ENCODE data around the gene C5orf22. TPM values are rescaled to one million over a fixed set of nuclear protein-coding genes. Genes with fewer than 3 reads are reported as not detected.
"Not testable (repeated sequence)": the region's sequence is repeated elsewhere in the genome, so short reads cannot be mapped to it uniquely, and the experiment has no call there.

C5orf22 gene
- total RNA-seq, 1 donor from 2014 or later = 30.4 TPM

- intact Hi-C loops (cut with micrococcal nuclease) = no loop called here
Observed at GRCh38 chr5:31551878-31552277, 19.8 kb downstream of the C5orf22 start.

- intact Hi-C loops (cut with micrococcal nuclease) = no loop called here
Observed at GRCh38 chr5:31553863-31554262, 21.8 kb downstream of the C5orf22 start.

GRCh38 chr5:31554552-31554951 is 22.5 kb downstream of the C5orf22 start:
- intact Hi-C loops (cut with micrococcal nuclease) = no loop called here

GRCh38 chr5:31556461-31556860 is 24.4 kb downstream of the C5orf22 start:
- intact Hi-C loops (cut with micrococcal nuclease) = no loop called here

- intact Hi-C loops (cut with micrococcal nuclease) = no loop called here
Observed at GRCh38 chr5:31559942-31560341, 27.8 kb downstream of the C5orf22 start.

- intact Hi-C loops (cut with micrococcal nuclease) = no loop called here
Observed at GRCh38 chr5:31561946-31562345, 29.8 kb downstream of the C5orf22 start.

- intact Hi-C loops (cut with micrococcal nuclease) = no loop called here
Observed at GRCh38 chr5:31563216-31563615, 31.1 kb downstream of the C5orf22 start.

- intact Hi-C loops (cut with micrococcal nuclease) = not testable (repeated sequence)
Observed at GRCh38 chr5:31566362-31566761, 34.3 kb downstream of the C5orf22 start.

- intact Hi-C loops (cut with micrococcal nuclease) = no loop called here
Observed at GRCh38 chr5:31568302-31568835, 36.3 kb downstream of the C5orf22 start.

- intact Hi-C loops (cut with micrococcal nuclease) = no loop called here
Observed at GRCh38 chr5:31569068-31569467, 37.0 kb downstream of the C5orf22 start.

- intact Hi-C loops (cut with micrococcal nuclease) = no loop called here
Observed at GRCh38 chr5:31573494-31574142, 41.5 kb downstream of the C5orf22 start.

- intact Hi-C loops (cut with micrococcal nuclease) = no loop called here
Observed at GRCh38 chr5:31574772-31575171, 42.7 kb downstream of the C5orf22 start.

- intact Hi-C loops (cut with micrococcal nuclease) = no loop called here
Observed at GRCh38 chr5:31577438-31577837, 45.3 kb downstream of the C5orf22 start.

GRCh38 chr5:31579558-31579957 is 47.5 kb downstream of the C5orf22 start:
- intact Hi-C loops (cut with micrococcal nuclease) = no loop called here

GRCh38 chr5:31581498-31582099 is 49.5 kb downstream of the C5orf22 start:
- intact Hi-C loops (cut with micrococcal nuclease) = loop anchor here (1.0 to 5.0 kb wide), 3 partner anchors 226 to 512 kb away; no protein-coding TSS in a partner anchor

- intact Hi-C loops (cut with micrococcal nuclease) = loop anchor here (5.0 kb wide), 1 partner anchor 224 kb away; no protein-coding TSS in a partner anchor
Observed at GRCh38 chr5:31583129-31583528, 51.0 kb downstream of the C5orf22 start.

- intact Hi-C loops (cut with micrococcal nuclease) = no loop called here
Observed at GRCh38 chr5:31585166-31585894, 53.2 kb downstream of the C5orf22 start.

GRCh38 chr5:31585895-31586270 is 53.8 kb downstream of the C5orf22 start:
- intact Hi-C loops (cut with micrococcal nuclease) = no loop called here

- intact Hi-C loops (cut with micrococcal nuclease) = no loop called here
Observed at GRCh38 chr5:31587546-31587945, 55.4 kb downstream of the C5orf22 start.

GRCh38 chr5:31593665-31594064 is 61.6 kb downstream of the C5orf22 start:
- intact Hi-C loops (cut with micrococcal nuclease) = no loop called here

- intact Hi-C loops (cut with micrococcal nuclease) = no loop called here
Observed at GRCh38 chr5:31596354-31596753, 64.3 kb downstream of the C5orf22 start.

All from T-helper 2 cell treated with Interferon-gamma antibody and Interleukin-4, amounts not matched to agents 100 ng/mL and 5 ng/mL, for 36 hours (primary cell).